ENCODE data around the gene CSN1S1.

CSN1S1 gene

DNA sequence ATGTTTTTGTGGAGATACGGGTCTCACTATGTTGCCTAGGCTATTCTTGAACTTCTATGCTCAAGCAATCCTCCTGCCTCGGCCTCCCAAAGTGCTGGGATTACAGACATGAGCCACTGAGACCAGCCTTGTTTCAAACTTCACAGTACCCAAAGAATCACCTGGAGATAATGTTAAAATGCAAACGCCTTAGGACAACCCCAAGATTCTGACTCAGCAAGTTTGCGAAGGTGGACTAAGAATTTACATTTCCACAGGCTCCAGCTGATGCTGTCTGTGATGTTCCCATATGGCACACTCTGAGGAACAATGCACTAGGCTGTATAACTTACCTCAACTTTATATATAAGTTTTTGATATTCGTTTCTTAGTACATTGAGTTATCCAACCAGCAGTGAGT lies 63.9 kb downstream of the CSN1S1 start:
- DNase-seq: no peak

DNA sequence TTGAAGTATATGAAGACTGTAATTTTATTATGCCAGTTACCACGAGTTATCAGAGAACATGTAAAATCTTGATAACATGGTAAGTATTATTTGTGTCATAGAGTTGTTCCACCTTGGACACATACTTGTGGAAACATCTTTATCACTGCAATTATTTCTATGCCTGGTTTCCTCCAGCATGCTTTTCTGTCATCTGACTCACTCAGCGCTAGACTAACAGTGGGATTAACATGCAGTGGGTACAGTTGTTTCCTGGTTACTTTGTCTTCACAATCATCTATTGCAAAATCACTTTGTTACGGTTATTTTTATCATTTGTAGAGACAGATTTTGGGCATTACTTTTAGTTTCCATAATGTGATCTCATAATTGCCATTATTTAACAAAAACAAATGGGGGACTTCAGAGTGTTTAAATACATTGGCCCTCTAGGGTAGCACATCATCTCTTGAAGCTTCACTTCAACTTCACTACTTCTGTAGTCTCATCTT lies 64.7 kb downstream of the CSN1S1 start, which contains the start of gene STATH:
STATH (plus strand) TSS at position 441 of the 491 bp plus-strand sequence. CDS start 2,472 bp downstream, outside the sequence.
- DNase-seq: no peak
